H1 (cell line): ENCODE measurements around the gene GPR137. TPM values are rescaled to one million over a fixed set of nuclear protein-coding genes. Genes with fewer than 3 reads are reported as not detected.

ENCODE experiments used
- MAFK ChIP-seq: IDR thresholded peaks from 2 replicates; pipeline ENCODE4 v1.6.1; 2012; ENCODE audit warnings: low read depth, mild to moderate bottlenecking, improper control_type of control experiment, low read length
- RBBP5 ChIP-seq: IDR thresholded peaks from 2 replicates; pipeline ENCODE4 v1.7.1; 2012; ENCODE audit warnings: low read depth, mild to moderate bottlenecking, inconsistent platforms, low read length, moderate library complexity, borderline replicate concordance
- TCF12 ChIP-seq: IDR thresholded peaks from 2 replicates; pipeline ENCODE4 v1.6.1; 2011; ENCODE audit warnings: low read depth, mild to moderate bottlenecking, low read length
- TEAD4 ChIP-seq: IDR thresholded peaks from 2 replicates; pipeline ENCODE4 v1.6.1; 2012; ENCODE audit warnings: low read depth, low read length, inconsistent platforms, mixed read lengths
- ZNF274 ChIP-seq: IDR thresholded peaks from 2 replicates; pipeline ENCODE4 v1.7.0; 2012; ENCODE audit warnings: low read length, borderline replicate concordance; ENCODE audit errors: extremely low read depth
- polyA plus RNA-seq, 7 experiments: library from polyadenylated mRNA; depleted of rRNA in 3 of 7; stranded (reverse) in 5 of 7; unstranded in 2 of 7; fragments of >200 nt in 5 of 7; fragments of 200-250 nt in 2 of 7; gene quantifications; 1 replicate in 5 of 7; 2 replicates in 1 of 7; 4 replicates in 1 of 7; pipeline versions ENCODE4 v1.2.1 to v1.2.3, GENCODE V29; 2011 to 2013; ENCODE audit warnings: missing spikeins in 2 of 7, mixed read lengths in 2 of 7
- total RNA-seq: library from RNA; stranded (reverse); fragmentation: NEBNext Ultra II Directional; extraction: Animal tissue kit (Norgen Biotek cat#: 25700); gene quantifications from 2 replicates; pipeline ENCODE4 v1.2.1, GENCODE V29; 2021
- TF ChIP-seq, protein P1 (sequence below): fragments of 300-600 bp; sonication (generic); IDR thresholded peaks from 2 replicates; pipeline ENCODE4 v1.7.1; 2012; ENCODE audit warnings: low read length, moderate library complexity, mild to moderate bottlenecking, inconsistent platforms; ENCODE audit not compliant: insufficient replicate concordance

GPR137 gene
- total and polyA plus RNA-seq, 2 of the 8 experiments (the other 6 are each of a cell fraction or from before 2014, with no cell fraction given): 36.2 to 37.8 TPM

DNA sequence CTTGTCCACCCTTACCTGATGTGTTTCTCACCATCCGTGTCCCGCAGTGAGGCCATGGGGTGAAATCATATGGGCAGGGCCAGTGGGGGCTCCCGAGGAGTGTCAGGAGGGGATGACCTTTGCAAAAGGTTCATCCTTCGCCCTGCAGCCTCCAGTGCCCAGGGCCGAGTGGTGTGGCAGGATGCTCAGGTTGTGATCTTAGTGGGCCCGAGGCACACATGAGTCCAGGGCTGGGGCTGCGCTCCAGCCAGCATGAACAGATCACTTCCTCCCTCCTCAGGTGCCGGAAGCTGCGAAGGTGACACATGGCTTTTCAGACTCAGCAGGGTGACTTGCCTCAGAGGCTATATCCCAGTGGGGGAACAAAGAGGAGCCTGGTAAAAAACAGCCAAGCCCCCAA is 47.6 kb upstream of the GPR137 start (continued):
- TF ChIP-seq, protein P1, sequence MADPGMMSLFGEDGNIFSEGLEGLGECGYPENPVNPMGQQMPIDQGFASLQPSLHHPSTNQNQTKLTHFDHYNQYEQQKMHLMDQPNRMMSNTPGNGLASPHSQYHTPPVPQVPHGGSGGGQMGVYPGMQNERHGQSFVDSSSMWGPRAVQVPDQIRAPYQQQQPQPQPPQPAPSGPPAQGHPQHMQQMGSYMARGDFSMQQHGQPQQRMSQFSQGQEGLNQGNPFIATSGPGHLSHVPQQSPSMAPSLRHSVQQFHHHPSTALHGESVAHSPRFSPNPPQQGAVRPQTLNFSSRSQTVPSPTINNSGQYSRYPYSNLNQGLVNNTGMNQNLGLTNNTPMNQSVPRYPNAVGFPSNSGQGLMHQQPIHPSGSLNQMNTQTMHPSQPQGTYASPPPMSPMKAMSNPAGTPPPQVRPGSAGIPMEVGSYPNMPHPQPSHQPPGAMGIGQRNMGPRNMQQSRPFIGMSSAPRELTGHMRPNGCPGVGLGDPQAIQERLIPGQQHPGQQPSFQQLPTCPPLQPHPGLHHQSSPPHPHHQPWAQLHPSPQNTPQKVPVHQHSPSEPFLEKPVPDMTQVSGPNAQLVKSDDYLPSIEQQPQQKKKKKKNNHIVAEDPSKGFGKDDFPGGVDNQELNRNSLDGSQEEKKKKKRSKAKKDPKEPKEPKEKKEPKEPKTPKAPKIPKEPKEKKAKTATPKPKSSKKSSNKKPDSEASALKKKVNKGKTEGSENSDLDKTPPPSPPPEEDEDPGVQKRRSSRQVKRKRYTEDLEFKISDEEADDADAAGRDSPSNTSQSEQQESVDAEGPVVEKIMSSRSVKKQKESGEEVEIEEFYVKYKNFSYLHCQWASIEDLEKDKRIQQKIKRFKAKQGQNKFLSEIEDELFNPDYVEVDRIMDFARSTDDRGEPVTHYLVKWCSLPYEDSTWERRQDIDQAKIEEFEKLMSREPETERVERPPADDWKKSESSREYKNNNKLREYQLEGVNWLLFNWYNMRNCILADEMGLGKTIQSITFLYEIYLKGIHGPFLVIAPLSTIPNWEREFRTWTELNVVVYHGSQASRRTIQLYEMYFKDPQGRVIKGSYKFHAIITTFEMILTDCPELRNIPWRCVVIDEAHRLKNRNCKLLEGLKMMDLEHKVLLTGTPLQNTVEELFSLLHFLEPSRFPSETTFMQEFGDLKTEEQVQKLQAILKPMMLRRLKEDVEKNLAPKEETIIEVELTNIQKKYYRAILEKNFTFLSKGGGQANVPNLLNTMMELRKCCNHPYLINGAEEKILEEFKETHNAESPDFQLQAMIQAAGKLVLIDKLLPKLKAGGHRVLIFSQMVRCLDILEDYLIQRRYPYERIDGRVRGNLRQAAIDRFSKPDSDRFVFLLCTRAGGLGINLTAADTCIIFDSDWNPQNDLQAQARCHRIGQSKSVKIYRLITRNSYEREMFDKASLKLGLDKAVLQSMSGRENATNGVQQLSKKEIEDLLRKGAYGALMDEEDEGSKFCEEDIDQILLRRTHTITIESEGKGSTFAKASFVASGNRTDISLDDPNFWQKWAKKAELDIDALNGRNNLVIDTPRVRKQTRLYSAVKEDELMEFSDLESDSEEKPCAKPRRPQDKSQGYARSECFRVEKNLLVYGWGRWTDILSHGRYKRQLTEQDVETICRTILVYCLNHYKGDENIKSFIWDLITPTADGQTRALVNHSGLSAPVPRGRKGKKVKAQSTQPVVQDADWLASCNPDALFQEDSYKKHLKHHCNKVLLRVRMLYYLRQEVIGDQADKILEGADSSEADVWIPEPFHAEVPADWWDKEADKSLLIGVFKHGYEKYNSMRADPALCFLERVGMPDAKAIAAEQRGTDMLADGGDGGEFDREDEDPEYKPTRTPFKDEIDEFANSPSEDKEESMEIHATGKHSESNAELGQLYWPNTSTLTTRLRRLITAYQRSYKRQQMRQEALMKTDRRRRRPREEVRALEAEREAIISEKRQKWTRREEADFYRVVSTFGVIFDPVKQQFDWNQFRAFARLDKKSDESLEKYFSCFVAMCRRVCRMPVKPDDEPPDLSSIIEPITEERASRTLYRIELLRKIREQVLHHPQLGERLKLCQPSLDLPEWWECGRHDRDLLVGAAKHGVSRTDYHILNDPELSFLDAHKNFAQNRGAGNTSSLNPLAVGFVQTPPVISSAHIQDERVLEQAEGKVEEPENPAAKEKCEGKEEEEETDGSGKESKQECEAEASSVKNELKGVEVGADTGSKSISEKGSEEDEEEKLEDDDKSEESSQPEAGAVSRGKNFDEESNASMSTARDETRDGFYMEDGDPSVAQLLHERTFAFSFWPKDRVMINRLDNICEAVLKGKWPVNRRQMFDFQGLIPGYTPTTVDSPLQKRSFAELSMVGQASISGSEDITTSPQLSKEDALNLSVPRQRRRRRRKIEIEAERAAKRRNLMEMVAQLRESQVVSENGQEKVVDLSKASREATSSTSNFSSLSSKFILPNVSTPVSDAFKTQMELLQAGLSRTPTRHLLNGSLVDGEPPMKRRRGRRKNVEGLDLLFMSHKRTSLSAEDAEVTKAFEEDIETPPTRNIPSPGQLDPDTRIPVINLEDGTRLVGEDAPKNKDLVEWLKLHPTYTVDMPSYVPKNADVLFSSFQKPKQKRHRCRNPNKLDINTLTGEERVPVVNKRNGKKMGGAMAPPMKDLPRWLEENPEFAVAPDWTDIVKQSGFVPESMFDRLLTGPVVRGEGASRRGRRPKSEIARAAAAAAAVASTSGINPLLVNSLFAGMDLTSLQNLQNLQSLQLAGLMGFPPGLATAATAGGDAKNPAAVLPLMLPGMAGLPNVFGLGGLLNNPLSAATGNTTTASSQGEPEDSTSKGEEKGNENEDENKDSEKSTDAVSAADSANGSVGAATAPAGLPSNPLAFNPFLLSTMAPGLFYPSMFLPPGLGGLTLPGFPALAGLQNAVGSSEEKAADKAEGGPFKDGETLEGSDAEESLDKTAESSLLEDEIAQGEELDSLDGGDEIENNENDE: no peak
- TF ChIP-seq MAFK (no peak), RBBP5 (no peak), TEAD4 (no peak), TCF12 (no peak), ZNF274 (no peak)
- TF ChIP-seq, all 59 proteins: peak for 0
